Omental fat pad (tissue), 4 donors: ENCODE data around the gene C13orf46. TPM values are rescaled to one million over a fixed set of nuclear protein-coding genes. Genes with fewer than 3 reads are reported as not detected.
A peak's percentile ranks its signal among the peaks of the same experiment; 100 is the strongest.

ENCODE experiments used
- ATAC-seq: fragments of 150-250 bp; one replicate; pipeline ENCODE4 v1.9.1; 2016; ENCODE audit warnings: mild to moderate bottlenecking, moderate library complexity; ENCODE audit not compliant: low FRiP score
- DNase-seq: peaks from one replicate; pipeline ENCODE4 v3.0.0-alpha.2; 2019; ENCODE audit warnings: low spot score
- total RNA-seq, 4 donors: library from RNA; depleted of rRNA; stranded (reverse); fragments of >200 nt; gene quantifications; one replicate each; pipeline ENCODE4 v1.1.0, GENCODE V29; 2016
- TF ChIP-seq, protein P1 (sequence below), 3 donors: fragments of 450-650 bp; IDR thresholded peaks; one replicate each; pipeline ENCODE4 v1.5.1; 2016 to 2017; ENCODE audit warnings: antibody characterized with exemption in 3 of 3, mild to moderate bottlenecking in 3 of 3, moderate library complexity in 2 of 3

Gene C13orf46
- total RNA-seq, 4 donors from 2014 or later: 0.13 to 6.9 (median 1.6) TPM

DNA sequence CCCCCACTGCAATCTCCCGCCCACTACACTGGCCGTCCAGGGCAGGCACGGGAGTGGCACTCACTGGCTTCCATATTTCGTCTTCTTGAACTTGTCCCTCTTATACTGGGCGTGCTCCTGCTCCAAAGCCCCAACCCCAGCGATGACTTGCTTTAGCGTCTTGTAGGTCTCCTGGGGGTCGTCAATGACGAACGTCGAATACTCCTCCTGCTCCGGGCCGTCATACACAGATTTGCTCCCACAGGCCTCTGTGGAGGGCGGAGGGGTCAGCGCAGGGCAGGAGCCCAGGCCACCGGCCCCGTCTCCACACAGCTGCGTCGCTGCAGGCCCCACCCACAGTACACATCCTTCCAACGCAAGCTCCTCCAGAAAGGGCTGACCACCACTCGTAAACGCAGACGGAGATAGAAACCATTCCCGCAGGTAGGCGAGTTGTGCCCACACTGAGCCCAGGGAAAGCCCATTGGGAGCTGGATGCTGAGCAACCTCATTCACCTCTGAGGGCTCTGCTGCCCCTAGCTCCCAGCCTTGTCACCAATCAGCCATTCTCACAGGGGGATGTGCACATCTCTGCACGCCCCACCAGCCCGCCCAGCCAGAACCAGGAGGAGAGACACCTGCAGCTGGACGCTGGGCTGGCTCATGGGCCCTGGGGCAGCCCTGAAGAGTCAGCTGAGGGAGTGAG, 7.9 kb upstream of the C13orf46 start:
- ATAC-seq (peak; percentile 12), DNase-seq (no peak)
- TF ChIP-seq, protein P1, sequence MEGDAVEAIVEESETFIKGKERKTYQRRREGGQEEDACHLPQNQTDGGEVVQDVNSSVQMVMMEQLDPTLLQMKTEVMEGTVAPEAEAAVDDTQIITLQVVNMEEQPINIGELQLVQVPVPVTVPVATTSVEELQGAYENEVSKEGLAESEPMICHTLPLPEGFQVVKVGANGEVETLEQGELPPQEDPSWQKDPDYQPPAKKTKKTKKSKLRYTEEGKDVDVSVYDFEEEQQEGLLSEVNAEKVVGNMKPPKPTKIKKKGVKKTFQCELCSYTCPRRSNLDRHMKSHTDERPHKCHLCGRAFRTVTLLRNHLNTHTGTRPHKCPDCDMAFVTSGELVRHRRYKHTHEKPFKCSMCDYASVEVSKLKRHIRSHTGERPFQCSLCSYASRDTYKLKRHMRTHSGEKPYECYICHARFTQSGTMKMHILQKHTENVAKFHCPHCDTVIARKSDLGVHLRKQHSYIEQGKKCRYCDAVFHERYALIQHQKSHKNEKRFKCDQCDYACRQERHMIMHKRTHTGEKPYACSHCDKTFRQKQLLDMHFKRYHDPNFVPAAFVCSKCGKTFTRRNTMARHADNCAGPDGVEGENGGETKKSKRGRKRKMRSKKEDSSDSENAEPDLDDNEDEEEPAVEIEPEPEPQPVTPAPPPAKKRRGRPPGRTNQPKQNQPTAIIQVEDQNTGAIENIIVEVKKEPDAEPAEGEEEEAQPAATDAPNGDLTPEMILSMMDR (IDR thresholded peaks at IDR 0.05): no peak

- peak; percentile 70 for ATAC-seq
- DNase-seq: no peak
- TF ChIP-seq, protein P1 (IDR thresholded peaks at IDR 0.05): no peak
Measured at GRCh38 chr13:113981194-113981605, 7.3 kb upstream of the C13orf46 start.

- no peak for DNase-seq
- TF ChIP-seq, protein P1 (IDR thresholded peaks at IDR 0.05): no peak
- ATAC-seq: peak; percentile 4
Measured at GRCh38 chr13:113980489-113981064, 6.7 kb upstream of the C13orf46 start.

DNA sequence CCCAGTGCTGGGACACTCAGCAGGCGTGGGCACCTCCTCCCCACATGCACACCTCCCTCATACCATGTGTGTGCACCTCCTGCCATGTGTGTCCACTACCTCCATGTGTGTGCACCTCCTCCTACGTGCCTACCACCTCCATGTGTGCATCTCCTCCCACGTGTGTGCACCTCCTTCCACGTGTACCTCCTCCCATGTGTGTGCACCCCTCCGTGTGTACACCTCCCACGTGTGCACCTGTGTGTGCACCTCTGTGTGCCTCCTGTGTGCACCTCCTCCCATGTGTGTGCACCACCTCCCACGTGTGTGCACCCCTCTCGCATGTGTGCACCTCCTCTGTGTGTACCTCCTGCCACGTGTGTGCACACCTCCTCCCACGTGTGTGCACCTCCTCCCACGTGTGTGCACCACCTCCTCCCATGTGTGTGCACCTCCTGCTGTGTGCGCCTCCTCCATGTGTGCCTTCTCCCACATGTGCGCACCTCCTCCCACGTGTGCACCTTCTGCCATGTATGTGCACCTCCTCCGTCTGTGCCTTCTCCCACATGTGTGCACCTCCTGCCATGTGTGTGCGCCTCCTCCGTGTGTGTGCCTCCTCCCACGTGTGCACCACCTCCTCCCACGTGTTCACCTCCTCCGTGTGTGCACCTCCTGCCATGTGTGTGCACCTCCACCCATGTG, 6.1 kb upstream of the C13orf46 start:
- no peak for ATAC-seq
- TF ChIP-seq, protein P1 (IDR thresholded peaks at IDR 0.05): no peak
- no peak for DNase-seq

GRCh38 chr13:113978741-113979481, 5.0 kb upstream of the C13orf46 start:
- TF ChIP-seq, protein P1 (IDR thresholded peaks at IDR 0.05): no peak
- ATAC-seq: no peak
- DNase-seq: no peak

DNA sequence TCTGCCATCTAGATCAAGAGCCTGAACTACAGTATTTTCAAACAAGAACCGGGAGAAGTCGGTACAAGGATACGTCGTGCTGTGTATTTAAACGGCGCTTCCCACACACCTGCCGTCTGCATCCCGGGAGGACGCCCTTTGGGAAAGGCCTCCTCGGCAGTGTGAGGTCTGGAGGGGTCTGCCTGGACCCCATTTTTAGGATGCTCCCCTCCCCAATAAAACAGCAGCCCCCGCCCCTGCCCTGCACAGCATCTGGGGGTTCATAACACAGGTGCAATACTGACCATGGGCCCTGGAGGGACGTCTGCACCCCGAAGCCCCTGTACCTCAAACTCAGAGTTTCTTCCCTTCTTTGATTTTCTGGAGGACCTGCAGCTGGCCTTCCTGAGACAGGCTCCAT, 4.1 kb upstream of the C13orf46 start:
- DNase-seq: no peak
- ATAC-seq: no peak
- TF ChIP-seq, protein P1 (IDR thresholded peaks at IDR 0.05): no peak
